ENCODE data around the gene MACROD2. TPM values are rescaled to one million over a fixed set of nuclear protein-coding genes. Genes with fewer than 3 reads are reported as not detected.

The MACROD2 gene
- total RNA-seq, 4 donors from 2014 or later = 1.8 to 4.8 (median 2.9) TPM

DNA sequence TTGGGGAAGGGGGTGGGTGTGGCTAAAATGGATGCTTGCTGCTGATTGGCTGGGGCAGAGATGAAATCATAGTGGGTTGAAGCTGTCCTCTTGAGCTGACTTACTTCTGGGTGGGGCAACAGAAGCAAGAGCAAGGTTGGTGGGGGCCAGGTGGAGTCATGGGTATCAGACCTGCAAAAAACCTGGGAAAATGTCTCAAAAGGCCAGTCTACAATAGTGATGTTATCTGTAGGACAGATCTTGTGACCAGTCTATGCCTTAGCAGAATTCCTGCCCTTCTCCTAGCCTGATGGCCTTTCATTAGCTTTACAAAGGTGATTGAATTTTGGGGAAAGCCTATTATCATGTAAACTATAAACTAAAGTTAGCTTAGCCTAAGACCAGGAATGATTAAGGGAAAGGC lies 1632.2 kb downstream of the MACROD2 start:
- no peaks in the 10 kb centered on the region for H3K27me3 ChIP-seq
- H3K4me3 ChIP-seq = no peak overlapping the region
- no peak overlapping the region for H3K27ac ChIP-seq
- no peak for DNase-seq
- H3K9me3 ChIP-seq = no peaks in the 10 kb centered on the region
- intact Hi-C loops (cut with DNase I) = no loop called here
- no peaks in the 10 kb centered on the region for H3K36me3 ChIP-seq
- TF ChIP-seq, protein P1, sequence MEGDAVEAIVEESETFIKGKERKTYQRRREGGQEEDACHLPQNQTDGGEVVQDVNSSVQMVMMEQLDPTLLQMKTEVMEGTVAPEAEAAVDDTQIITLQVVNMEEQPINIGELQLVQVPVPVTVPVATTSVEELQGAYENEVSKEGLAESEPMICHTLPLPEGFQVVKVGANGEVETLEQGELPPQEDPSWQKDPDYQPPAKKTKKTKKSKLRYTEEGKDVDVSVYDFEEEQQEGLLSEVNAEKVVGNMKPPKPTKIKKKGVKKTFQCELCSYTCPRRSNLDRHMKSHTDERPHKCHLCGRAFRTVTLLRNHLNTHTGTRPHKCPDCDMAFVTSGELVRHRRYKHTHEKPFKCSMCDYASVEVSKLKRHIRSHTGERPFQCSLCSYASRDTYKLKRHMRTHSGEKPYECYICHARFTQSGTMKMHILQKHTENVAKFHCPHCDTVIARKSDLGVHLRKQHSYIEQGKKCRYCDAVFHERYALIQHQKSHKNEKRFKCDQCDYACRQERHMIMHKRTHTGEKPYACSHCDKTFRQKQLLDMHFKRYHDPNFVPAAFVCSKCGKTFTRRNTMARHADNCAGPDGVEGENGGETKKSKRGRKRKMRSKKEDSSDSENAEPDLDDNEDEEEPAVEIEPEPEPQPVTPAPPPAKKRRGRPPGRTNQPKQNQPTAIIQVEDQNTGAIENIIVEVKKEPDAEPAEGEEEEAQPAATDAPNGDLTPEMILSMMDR (IDR thresholded peaks at IDR 0.05) = no peak
- TF ChIP-seq POLR2A (IDR thresholded peaks at IDR 0.05) = no peak
- H3K4me1 ChIP-seq = no peaks in the 10 kb centered on the region

DNA sequence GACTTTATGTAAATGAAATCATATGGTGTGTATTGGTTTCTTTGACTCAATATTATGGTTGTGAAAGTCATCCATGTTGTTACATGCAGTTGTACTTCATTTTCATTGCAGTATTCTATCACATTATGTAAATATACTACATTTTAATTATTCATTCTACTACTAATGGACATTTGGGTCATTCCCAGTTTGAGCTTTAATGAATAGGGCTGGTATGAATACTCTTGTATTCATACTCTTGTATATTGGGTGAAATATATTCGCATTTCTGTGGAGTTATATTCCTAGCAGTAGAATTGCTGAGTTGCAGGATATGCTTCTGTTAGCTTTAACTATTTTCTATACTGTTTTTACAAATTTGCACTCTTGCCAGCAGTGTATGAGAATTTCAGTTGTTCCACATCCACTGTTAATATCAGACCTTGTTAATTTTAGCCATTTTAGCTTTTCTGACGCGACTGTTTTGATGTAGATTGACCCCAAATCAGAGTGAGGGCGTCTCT lies 1633.6 kb downstream of the MACROD2 start:
- H3K4me3 ChIP-seq = no peak overlapping the region
- H3K36me3 ChIP-seq = no peaks in the 10 kb centered on the region
- 85 to 89% methylated on average over 4 of the region's 4 CpGs for WGBS, 2 donors
- no peaks in the 10 kb centered on the region for H3K9me3 ChIP-seq
- H3K27ac ChIP-seq = no peak overlapping the region
- intact Hi-C loops (cut with DNase I) = no loop called here
- H3K4me1 ChIP-seq = no peaks in the 10 kb centered on the region
- no peaks in the 10 kb centered on the region for H3K27me3 ChIP-seq
- no peak for TF ChIP-seq POLR2A (IDR thresholded peaks at IDR 0.05)
- TF ChIP-seq, protein P1 (IDR thresholded peaks at IDR 0.05) = no peak
- no peak for DNase-seq

DNA sequence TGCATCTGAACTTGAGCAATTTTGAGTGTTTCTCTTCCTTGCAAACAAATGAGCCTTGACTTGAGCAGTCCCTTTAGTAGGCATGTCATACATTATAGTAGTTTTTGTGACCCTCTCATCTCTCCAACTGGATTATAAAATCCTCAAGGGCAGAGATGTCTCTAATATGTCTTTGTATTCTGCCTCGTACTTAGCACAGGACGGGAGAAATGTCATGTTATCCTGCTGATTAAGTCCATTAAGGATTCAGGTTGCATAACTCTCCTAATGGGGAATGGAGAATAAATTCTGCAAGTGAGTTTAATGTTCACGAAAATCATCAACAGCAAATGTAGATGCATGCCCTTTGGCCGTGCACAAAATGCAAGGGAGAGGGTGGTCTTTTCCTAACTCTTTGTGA lies 1635.0 kb downstream of the MACROD2 start:
- Histone ChIP-seq H3K36me3 (no peaks in the 10 kb centered on the region), H3K4me3 (no peak overlapping the region), H3K27ac (no peak overlapping the region), H3K27me3 (no peaks in the 10 kb centered on the region), H3K9me3 (no peaks in the 10 kb centered on the region), H3K4me1 (no peaks in the 10 kb centered on the region)
- no peak for TF ChIP-seq POLR2A (IDR thresholded peaks at IDR 0.05)
- TF ChIP-seq, protein P1 (IDR thresholded peaks at IDR 0.05) = no peak
- no peak for DNase-seq
- intact Hi-C loops (cut with DNase I) = no loop called here
- 69 to 85% methylated on average over 4 of the region's 4 CpGs for WGBS, 2 donors

GRCh38 chr20:15632680-15633079 lies 1637.4 kb downstream of the MACROD2 start:
- intact Hi-C loops (cut with DNase I) = no loop called here
- Histone ChIP-seq H3K36me3 (no peaks in the 10 kb centered on the region), H3K4me3 (no peak overlapping the region), H3K27me3 (no peaks in the 10 kb centered on the region), H3K4me1 (no peaks in the 10 kb centered on the region), H3K27ac (no peak overlapping the region), H3K9me3 (no peaks in the 10 kb centered on the region)
- TF ChIP-seq, protein P1 (IDR thresholded peaks at IDR 0.05) = no peak
- no peak for TF ChIP-seq POLR2A (IDR thresholded peaks at IDR 0.05)
- WGBS, 2 donors = 79 to 87% methylated on average over 3 of the region's 3 CpGs
- no peak for DNase-seq

DNA sequence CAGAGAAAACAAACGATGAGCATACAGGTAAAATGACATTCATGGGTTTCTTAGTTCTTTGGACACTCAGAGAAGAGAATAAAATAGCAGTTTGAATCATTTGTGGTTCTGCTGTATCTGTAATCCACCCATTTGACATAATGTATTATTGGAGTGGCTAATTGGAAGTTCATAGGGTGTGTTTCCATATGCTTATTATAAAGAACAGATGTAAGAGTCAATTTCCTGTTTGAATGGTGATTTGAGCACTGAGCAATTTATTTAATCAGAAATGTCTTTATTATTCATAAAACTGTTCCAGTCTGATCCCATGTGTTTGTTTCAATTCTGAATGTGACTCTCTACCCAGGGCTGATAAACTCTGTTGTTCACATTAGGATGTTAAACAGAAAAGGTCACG lies 1638.8 kb downstream of the MACROD2 start:
- H3K36me3 ChIP-seq = no peaks in the 10 kb centered on the region
- 80 to 88% methylated on average over 2 of the region's 2 CpGs for WGBS, 2 donors
- DNase-seq = no peak
- H3K9me3 ChIP-seq = no peaks in the 10 kb centered on the region
- H3K27ac ChIP-seq = no peak overlapping the region
- H3K4me3 ChIP-seq = no peak overlapping the region
- no peaks in the 10 kb centered on the region for H3K4me1 ChIP-seq
- no peaks in the 10 kb centered on the region for H3K27me3 ChIP-seq
- TF ChIP-seq, protein P1 (IDR thresholded peaks at IDR 0.05) = no peak
- no peak for TF ChIP-seq POLR2A (IDR thresholded peaks at IDR 0.05)
- intact Hi-C loops (cut with DNase I) = no loop called here
